HTERT RPE-1 (cell line): ENCODE measurements around the gene VAMP8.
"Not testable (repeated sequence)": the region's sequence is repeated elsewhere in the genome, so short reads cannot be mapped to it uniquely, and the experiment has no call there.

Experiments
- in situ Hi-C: fragments of 300-500 bp; cut with MboI; formaldehyde crosslinking; loops from 4 replicates; pipeline ENCODE4 v1.14.3; 2020; ENCODE audit warnings: low sequenced_read_pairs

Gene VAMP8

GRCh38 chr2:85615413-85615728 lies 38.0 kb downstream of the VAMP8 start:
- in situ Hi-C loops: no loop called here

GRCh38 chr2:85617723-85618122 lies 40.3 kb downstream of the VAMP8 start:
- in situ Hi-C loops: not testable (repeated sequence)

GRCh38 chr2:85619617-85620016 lies 42.2 kb downstream of the VAMP8 start:
- in situ Hi-C loops: no loop called here

- in situ Hi-C loops: no loop called here
Measured at GRCh38 chr2:85621338-85621737, 44.0 kb downstream of the VAMP8 start.

- in situ Hi-C loops: no loop called here
Measured at GRCh38 chr2:85623991-85624390, 46.6 kb downstream of the VAMP8 start.

GRCh38 chr2:85628658-85629057 lies 51.3 kb downstream of the VAMP8 start:
- in situ Hi-C loops: no loop called here

GRCh38 chr2:85631316-85631715 lies 53.9 kb downstream of the VAMP8 start:
- in situ Hi-C loops: no loop called here
